ENCODE measurements around the gene RAG2.

Gene RAG2

DNA sequence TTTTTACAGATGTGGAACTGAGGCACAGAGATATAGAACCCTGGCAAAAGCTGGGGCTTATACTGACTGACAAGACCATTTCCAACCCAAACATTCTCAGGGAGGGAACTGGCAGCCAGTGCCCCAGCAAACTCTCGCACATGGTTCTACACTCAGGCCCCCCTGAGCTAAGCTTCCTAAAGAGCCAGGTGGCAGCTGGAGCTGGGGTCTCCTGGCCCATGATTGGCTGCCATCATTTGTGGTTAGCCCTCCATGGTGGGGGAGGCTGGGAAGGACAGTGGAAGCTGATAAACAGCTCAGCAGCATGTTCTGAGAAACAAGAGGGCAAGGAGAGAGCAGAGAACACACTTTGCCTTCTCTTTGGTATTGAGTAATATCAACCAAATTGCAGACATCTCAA lies 30.3 kb downstream of the RAG2 start, which contains the start of gene RAG1:
RAG1 (plus strand) TSS at position 314 of the 400 bp plus-strand sequence. CDS start 5,298 bp downstream, outside the sequence.
- DNase-seq (ENCODE audit: low spot score) = no peak
- Histone ChIP-seq H3K4me1 (ENCODE audit: insufficient read depth, poor library complexity, severe bottlenecking) (no peaks in the 10 kb centered on the region), H3K9me3 (ENCODE audit: severe bottlenecking) (no peaks in the 10 kb centered on the region), H3K36me3 (ENCODE audit: low read depth) (no peaks in the 10 kb centered on the region), H3K4me3 (ENCODE audit: severe bottlenecking) (no peak within 1 kb of the TSS), H3K27me3 (ENCODE audit: insufficient read depth, poor library complexity, severe bottlenecking) (no peaks in the 10 kb centered on the region), H3K27ac (ENCODE audit: poor library complexity, severe bottlenecking) (no peak within 1 kb of the TSS)
- no peak for ATAC-seq (ENCODE audit: low read depth)
- TF ChIP-seq, protein P1, sequence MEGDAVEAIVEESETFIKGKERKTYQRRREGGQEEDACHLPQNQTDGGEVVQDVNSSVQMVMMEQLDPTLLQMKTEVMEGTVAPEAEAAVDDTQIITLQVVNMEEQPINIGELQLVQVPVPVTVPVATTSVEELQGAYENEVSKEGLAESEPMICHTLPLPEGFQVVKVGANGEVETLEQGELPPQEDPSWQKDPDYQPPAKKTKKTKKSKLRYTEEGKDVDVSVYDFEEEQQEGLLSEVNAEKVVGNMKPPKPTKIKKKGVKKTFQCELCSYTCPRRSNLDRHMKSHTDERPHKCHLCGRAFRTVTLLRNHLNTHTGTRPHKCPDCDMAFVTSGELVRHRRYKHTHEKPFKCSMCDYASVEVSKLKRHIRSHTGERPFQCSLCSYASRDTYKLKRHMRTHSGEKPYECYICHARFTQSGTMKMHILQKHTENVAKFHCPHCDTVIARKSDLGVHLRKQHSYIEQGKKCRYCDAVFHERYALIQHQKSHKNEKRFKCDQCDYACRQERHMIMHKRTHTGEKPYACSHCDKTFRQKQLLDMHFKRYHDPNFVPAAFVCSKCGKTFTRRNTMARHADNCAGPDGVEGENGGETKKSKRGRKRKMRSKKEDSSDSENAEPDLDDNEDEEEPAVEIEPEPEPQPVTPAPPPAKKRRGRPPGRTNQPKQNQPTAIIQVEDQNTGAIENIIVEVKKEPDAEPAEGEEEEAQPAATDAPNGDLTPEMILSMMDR (IDR thresholded peaks at IDR 0.05; ENCODE audit: poor library complexity, severe bottlenecking) = no peak

GRCh38 chr11:36566407-36567053 lies 31.5 kb downstream of the RAG2 start:
- H3K27ac ChIP-seq (ENCODE audit: poor library complexity, severe bottlenecking) = no peak overlapping the region

GRCh38 chr11:36565031-36565610 lies 32.9 kb downstream of the RAG2 start:
- no peak overlapping the region for H3K4me3 ChIP-seq (ENCODE audit: severe bottlenecking)
- TF ChIP-seq, protein P1 (IDR thresholded peaks at IDR 0.05; ENCODE audit: poor library complexity, severe bottlenecking) = no peak
- no peak overlapping the region for H3K27ac ChIP-seq (ENCODE audit: poor library complexity, severe bottlenecking)
- no peaks in the 10 kb centered on the region for H3K36me3 ChIP-seq (ENCODE audit: low read depth)
- DNase-seq (ENCODE audit: low spot score) (no peak), ATAC-seq (ENCODE audit: low read depth) (no peak)
- no peaks in the 10 kb centered on the region for H3K4me1 ChIP-seq (ENCODE audit: insufficient read depth, poor library complexity, severe bottlenecking)
- H3K9me3 ChIP-seq (ENCODE audit: severe bottlenecking) = no peaks in the 10 kb centered on the region
- H3K27me3 ChIP-seq (ENCODE audit: insufficient read depth, poor library complexity, severe bottlenecking) = no peaks in the 10 kb centered on the region

More at GRCh38 chr11:36566407-36567053, 31.5 kb downstream of the RAG2 start:
- H3K27me3 ChIP-seq (ENCODE audit: insufficient read depth, poor library complexity, severe bottlenecking) = no peaks in the 10 kb centered on the region
- no peak overlapping the region for H3K4me3 ChIP-seq (ENCODE audit: severe bottlenecking)
- H3K36me3 ChIP-seq (ENCODE audit: low read depth) = no peaks in the 10 kb centered on the region
- TF ChIP-seq, protein P1 (IDR thresholded peaks at IDR 0.05; ENCODE audit: poor library complexity, severe bottlenecking) = no peak
- DNase-seq (ENCODE audit: low spot score) (no peak), ATAC-seq (ENCODE audit: low read depth) (no peak)
- no peaks in the 10 kb centered on the region for H3K9me3 ChIP-seq (ENCODE audit: severe bottlenecking)
- H3K4me1 ChIP-seq (ENCODE audit: insufficient read depth, poor library complexity, severe bottlenecking) = no peaks in the 10 kb centered on the region

GRCh38 chr11:36564376-36565030 lies 33.5 kb downstream of the RAG2 start:
- TF ChIP-seq, protein P1 (IDR thresholded peaks at IDR 0.05; ENCODE audit: poor library complexity, severe bottlenecking) = peak; percentile 77
- no peak for DNase-seq (ENCODE audit: low spot score)
- Histone ChIP-seq H3K36me3 (ENCODE audit: low read depth) (no peaks in the 10 kb centered on the region), H3K27ac (ENCODE audit: poor library complexity, severe bottlenecking) (no peak overlapping the region), H3K4me3 (ENCODE audit: severe bottlenecking) (no peak overlapping the region), H3K27me3 (ENCODE audit: insufficient read depth, poor library complexity, severe bottlenecking) (no peaks in the 10 kb centered on the region), H3K9me3 (ENCODE audit: severe bottlenecking) (no peaks in the 10 kb centered on the region), H3K4me1 (ENCODE audit: insufficient read depth, poor library complexity, severe bottlenecking) (no peaks in the 10 kb centered on the region)
- ATAC-seq (ENCODE audit: low read depth) = peak; percentile 66; the same call in 2 of the 3 replicates

All from RWPE2 (cell line).